HG03558 (cell line): ENCODE data around the gene TKTL1.

ENCODE experiments used
- ATAC-seq: cut with Tn5 transposase; IDR thresholded peaks from one replicate; pipeline ENCODE4 v1.9.1; 2021; ENCODE audit warnings: moderate number of reproducible peaks; ENCODE audit not compliant: unreplicated experiment; ENCODE audit errors: extremely low read depth

Gene TKTL1

DNA sequence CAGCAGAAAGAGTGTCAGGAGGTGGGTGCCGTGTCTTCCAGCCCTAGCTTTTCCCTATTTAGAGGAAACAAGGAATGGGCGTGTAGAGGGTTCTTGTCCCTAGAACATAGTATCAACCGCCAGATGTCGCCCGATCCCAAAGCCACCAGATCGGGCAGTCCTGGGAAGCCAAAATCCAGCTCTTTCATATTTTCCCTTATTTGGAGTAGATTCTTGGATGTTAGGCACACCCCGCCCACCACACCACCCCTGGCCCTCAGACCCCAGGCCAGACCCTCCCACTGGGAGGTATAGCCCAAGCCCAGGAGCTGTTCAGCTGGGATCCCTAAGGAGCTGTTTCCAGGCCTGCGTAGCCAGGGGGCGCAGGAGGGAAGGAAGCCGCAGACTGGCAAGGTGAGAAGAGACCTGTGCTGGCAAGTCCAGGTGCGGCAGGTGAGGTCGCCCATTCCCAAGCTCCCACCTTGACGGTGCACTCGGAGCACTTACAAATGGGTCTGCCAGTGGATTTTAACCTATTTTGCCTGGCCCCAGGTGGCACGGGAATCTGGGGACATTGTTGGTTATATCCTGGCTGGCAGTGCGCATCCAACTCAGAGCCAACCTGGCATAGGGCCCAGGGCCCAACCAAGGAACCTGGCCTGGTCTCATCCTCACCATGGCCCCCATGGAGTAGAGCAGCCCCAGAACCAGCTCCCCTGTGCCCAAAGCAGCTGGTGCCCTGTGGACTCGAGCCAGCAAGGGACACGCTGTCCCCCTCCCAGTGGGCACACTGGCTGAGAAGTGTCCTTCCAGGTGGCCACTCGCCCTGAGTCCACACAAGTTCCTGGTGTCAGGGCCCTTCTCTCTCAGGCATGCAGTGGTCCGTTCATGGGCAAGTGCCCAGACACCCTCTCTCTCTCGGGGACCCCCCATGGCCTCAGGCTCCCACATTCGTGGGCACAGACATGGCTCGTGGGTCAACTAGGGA is 78.0 kb downstream of the TKTL1 start:
- no peak for ATAC-seq

DNA sequence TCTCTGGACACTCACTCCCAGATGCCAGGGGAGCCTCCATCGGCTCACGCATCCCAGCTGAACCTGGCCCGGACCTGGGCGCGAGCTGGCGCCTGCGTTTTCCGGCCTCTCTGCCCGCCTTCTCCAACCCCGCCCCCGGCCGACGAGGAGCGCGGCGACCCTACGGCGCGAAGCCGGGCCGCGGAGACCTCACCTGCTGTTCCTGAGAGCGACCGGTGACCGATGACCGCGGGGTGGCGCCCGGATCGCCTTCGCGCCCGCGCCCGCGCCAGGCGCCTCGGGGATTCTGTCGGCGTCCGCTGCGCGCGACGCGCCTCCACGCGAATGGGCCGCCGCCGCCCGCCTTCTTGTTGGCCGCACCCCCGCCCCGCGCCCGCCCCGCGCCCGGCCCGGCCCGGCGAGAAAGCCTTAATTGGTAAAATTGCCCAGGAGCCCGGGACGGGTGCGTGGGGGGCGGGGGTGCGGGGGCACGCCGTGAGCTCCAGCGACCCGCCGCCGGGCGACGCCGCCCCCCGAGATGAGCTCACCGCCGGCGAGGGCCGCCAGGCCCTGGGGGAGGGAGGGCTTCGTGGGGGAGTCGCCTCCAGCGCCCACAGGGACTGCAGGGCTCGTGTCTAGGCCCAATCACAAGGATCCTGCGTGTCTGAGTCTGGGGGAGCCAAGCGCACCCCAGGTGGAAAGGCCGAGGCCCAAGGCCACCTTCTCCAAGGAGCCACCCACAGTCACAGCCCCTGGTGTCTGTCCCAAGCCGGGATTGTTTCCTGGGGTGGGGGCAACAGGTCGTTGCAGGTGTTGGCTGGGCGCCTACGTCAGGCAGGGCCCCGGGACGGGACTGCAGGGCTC is 78.9 kb downstream of the TKTL1 start, which contains the start of gene FLNA:
FLNA (minus strand) TSS at position 322 of the 843 bp plus-strand sequence. CDS start 3,389 bp downstream, outside the sequence.
- no peak for ATAC-seq

GRCh38 chrX:154375156-154375504 is 79.5 kb downstream of the TKTL1 start:
- no peak for ATAC-seq

DNA sequence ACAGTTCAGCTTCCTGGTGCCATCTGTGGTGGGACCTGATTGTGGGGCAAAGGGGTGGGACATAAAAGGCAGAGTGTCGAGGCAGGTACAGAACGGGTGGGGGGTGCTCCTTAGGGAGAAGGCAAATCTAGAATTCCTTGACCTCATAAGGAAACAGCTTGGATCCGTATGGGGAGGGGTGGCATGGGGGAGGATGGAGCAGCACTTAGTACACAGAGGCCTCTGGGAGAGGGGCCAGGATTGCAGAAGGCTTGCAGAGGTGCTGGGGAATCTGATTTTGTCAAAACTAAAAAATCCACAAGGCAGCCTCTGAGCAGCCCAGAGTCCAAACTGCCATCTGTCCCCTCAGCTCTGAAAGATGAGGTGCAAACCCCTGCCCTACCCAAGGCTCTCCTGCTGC is 81.2 kb downstream of the TKTL1 start:
- ATAC-seq: no peak

GRCh38 chrX:154378059-154378798 is 82.6 kb downstream of the TKTL1 start:
- peak; percentile 1 for ATAC-seq

- peak; percentile 57 for ATAC-seq
Measured at GRCh38 chrX:154378799-154379568, 83.4 kb downstream of the TKTL1 start, which contains the start of gene EMD. Gene EMD, plus strand, starts transcription at chrX:154379295. Its CDS starts 190 bp downstream, at chrX:154379485.

DNA sequence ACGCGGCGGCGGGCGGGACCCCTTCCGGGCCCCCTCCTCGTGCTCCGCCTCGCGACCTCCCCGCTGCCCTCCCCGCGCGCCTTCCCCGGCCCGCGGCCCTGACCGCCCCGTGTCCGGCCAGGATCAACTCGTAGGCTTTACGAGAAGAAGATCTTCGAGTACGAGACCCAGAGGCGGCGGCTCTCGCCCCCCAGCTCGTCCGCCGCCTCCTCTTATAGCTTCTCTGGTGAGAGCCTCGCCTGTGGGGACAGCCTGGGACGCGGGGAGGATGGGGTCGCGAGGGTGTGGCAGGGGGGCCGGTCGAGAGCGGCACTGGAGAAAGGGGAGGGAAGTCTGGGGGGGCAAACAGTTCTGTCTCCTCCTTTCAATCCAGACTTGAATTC is 84.0 kb downstream of the TKTL1 start:
- no peak for ATAC-seq
